RWPE1 (cell line): Measurements from ENCODE around the gene CNTN3.

Experiments used
- CTCF ChIA-PET: fragments of 350-600 bp; sonication (Branson Sonifier 250); formaldehyde crosslinking; extraction: SDS; loops from one replicate; lab custom pipeline; 2021; lab: Yijun Ruan, JAX
- POLR2A ChIA-PET: fragments of 400-600 bp; formaldehyde crosslinking; extraction: SDS; loops from one replicate; lab custom pipeline; 2020; ENCODE audit warnings: antibody characterized with exemption; ENCODE audit not compliant: low non-redundant PET; lab: Yijun Ruan, JAX
- DNase-seq: peaks from one replicate; pipeline ENCODE4 v3.0.0; 2012; ENCODE audit warnings: low spot score
- H3K27ac ChIP-seq: fragments of 450-650 bp; 2 replicates; pipeline ENCODE4 v1.5.1; 2017
- CTCF ChIP-seq: fragments of 450-650 bp; conservative IDR thresholded peaks from 2 replicates; pipeline ENCODE4 v1.5.1; 2017; ENCODE audit warnings: low read depth, mild to moderate bottlenecking

CNTN3 gene

DNA sequence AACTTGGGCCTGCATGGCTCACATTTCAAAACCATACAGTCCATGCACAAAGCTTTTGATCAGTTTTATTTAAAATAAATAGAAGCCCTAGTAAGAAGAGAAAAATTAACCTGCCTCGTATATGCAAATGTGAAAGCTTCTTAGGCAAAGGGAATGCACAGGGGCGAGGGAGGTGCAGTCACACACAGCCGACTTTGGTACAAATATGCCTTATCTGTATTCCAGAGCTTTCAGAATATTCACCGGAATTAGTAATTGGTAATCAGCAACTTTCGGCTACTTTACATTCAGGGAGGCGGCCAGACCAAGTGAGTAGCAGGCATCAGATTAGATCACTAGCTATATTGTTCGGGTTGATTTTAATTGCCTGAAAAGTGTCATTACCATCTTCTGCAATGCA is 7.5 kb downstream of the CNTN3 start:
- no peak for DNase-seq
- ChIA-PET POLR2A (no interaction called here), CTCF (no interaction called here)
- no peak for TF ChIP-seq CTCF
- H3K27ac ChIP-seq: no peak overlapping the region

GRCh38 chr3:74605437-74605836 is 9.0 kb downstream of the CNTN3 start:
- CTCF ChIA-PET: no interaction called here
- POLR2A ChIA-PET: no interaction called here
- no peak for DNase-seq
- H3K27ac ChIP-seq: no peak overlapping the region
- TF ChIP-seq CTCF: no peak

- ChIA-PET POLR2A (no interaction called here), CTCF (no interaction called here)
- no peak for DNase-seq
- no peak for TF ChIP-seq CTCF
- H3K27ac ChIP-seq: no peak overlapping the region
Observed at GRCh38 chr3:74603292-74603691, 11.2 kb downstream of the CNTN3 start.

GRCh38 chr3:74602471-74602870 is 12.0 kb downstream of the CNTN3 start:
- CTCF ChIA-PET: no interaction called here
- no peak overlapping the region for H3K27ac ChIP-seq
- no peak for TF ChIP-seq CTCF
- DNase-seq: no peak
- POLR2A ChIA-PET: no interaction called here

DNA sequence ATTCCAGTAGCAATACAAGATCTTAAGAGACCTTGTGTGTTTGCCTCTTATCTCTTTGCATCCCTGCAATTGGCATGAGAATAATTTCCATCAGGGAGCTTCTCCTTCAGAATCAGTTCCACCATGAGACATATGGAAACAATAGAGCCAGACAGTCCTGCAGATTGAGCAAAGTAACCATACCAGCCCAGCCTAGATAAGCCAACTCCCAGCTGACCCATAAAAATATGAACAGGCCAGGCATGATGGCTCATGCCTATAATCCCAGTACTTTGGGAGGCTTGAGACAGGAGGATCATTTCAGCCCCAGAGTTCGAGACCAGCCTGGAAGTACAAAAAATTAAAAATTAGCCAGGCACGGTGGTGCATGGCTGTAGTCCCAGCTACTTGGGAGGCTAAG is 12.7 kb downstream of the CNTN3 start:
- no peak for TF ChIP-seq CTCF
- DNase-seq: no peak
- POLR2A ChIA-PET: no interaction called here
- CTCF ChIA-PET: no interaction called here
- no peak overlapping the region for H3K27ac ChIP-seq

GRCh38 chr3:74599564-74599963 is 14.9 kb downstream of the CNTN3 start:
- POLR2A ChIA-PET: no interaction called here
- peak; percentile 1 for DNase-seq
- CTCF ChIA-PET: no interaction called here
- TF ChIP-seq CTCF: no peak
- H3K27ac ChIP-seq: no peak overlapping the region

DNA sequence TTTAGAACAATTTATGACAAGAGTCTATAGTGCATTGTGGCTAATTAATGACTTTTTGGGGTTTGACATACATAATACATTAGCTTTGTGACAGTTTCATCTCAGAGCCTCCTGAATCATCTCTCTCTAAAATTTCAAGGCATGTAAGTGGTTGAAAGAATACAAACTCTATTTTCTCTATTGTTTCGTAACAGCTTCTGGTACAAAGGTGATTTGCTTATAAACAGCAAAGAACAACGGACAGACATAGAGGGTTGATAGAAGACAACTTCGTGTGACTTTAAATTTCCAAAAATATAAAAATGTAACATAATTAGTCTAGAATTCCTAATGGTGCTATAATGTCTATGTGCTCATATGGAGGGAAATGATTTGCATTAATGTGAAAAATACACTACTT is 21.3 kb downstream of the CNTN3 start:
- DNase-seq: no peak
- CTCF ChIA-PET: no interaction called here

More for the DNA sequence above, 21.3 kb downstream of the CNTN3 start:
- POLR2A ChIA-PET: no interaction called here
- no peak overlapping the region for H3K27ac ChIP-seq
- TF ChIP-seq CTCF: no peak
